Lower lobe of right lung (tissue), 2 donors: Measurements from ENCODE around the gene OGDH. TPM values are rescaled to one million over a fixed set of nuclear protein-coding genes. Genes with fewer than 3 reads are reported as not detected.
A peak's percentile ranks its signal among the peaks of the same experiment; 100 is the strongest.

Experiments used
- ATAC-seq, 2 donors: fragments of 200-7000 bp; cut with Tn5 transposase; one replicate each; pipeline ENCODE4 v1.9.1; 2020 to 2022; ENCODE audit warnings: mild to moderate bottlenecking in 2 of 2, moderate library complexity in 2 of 2
- DNase-seq: peaks from one replicate; pipeline ENCODE4 v3.0.0-alpha.2; 2020
- H3K27ac ChIP-seq: fragments of 200-600 bp; one replicate; pipeline ENCODE4 v1.8.0; 2022
- H3K27me3 ChIP-seq: fragments of 200-600 bp; one replicate; pipeline ENCODE4 v1.8.0; 2022; ENCODE audit warnings: low read depth
- H3K36me3 ChIP-seq: fragments of 200-600 bp; one replicate; pipeline ENCODE4 v1.8.0; 2022; ENCODE audit warnings: mild to moderate bottlenecking
- H3K4me1 ChIP-seq: fragments of 200-600 bp; one replicate; pipeline ENCODE4 v1.8.0; 2022
- H3K4me3 ChIP-seq: fragments of 200-600 bp; one replicate; pipeline ENCODE4 v1.8.0; 2022; ENCODE audit warnings: mild to moderate bottlenecking
- H3K9me3 ChIP-seq: fragments of 200-600 bp; one replicate; pipeline ENCODE4 v1.8.0; 2022
- intact Hi-C: fragments of 100-400 bp; cut with DNase I; formaldehyde crosslinking; loops from one replicate; pipeline ENCODE4 v1.11.0; 2022
- total RNA-seq: library from RNA; stranded (reverse); fragmentation: NEBNext Ultra II Directional; extraction: Animal tissue kit (Norgen Biotek cat#: 25700); gene quantifications from one replicate; pipeline ENCODE4 v1.2.1, GENCODE V29; 2021
- TF ChIP-seq, protein P1 (sequence below): fragments of 200-600 bp; IDR thresholded peaks from one replicate; pipeline ENCODE4 v1.8.0; 2022; ENCODE audit warnings: antibody characterized with exemption, mild to moderate bottlenecking
- donor health status: DM: no; HTN: yes; CAD: no; lungs with severe emphysema.

Gene OGDH
- total RNA-seq, 1 donor from 2014 or later = 132 TPM

DNA sequence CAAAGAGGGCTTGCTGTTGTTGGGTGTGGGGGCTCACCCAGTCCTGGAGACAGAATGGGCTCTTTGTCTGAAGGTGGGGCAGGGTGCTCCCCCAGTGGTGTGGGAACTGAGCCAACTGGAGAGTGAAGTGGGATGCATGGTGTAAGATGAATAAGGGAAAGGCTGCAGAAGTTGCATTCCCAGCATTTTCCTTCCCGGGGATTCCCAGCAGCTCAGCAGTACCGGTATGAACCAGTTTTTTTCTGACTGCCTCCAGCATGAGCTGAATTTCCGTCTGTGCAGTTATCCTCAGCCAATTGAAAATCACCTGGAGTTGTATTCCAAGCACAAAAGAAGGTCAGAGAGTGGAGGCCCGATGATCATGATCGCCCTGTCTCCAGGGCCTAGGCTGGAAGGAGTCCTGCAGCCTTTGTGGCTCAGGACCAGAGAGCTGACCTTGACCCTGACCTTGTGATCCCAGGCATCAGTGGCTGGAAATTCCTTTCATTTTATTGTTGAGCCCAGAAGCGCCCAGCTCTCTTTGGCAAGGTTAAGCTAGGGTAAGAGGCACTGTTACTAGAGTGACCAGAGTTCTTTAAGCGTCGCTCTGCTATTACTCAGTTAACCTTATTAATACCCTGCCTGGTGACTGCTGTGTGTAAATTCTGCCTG lies 33.4 kb downstream of the OGDH start:
- Histone ChIP-seq H3K27ac (peak overlapping the region; percentile 83), H3K4me3 (no peak overlapping the region), H3K9me3 (no peaks in the 10 kb centered on the region), H3K36me3 (no peaks in the 10 kb centered on the region), H3K4me1 (peaks cover 54% of the 10 kb centered on the region), H3K27me3 (no peaks in the 10 kb centered on the region)
- ATAC-seq = peak; percentile 35 to 61
- intact Hi-C loops = no loop called here
- DNase-seq = no peak
- TF ChIP-seq, protein P1, sequence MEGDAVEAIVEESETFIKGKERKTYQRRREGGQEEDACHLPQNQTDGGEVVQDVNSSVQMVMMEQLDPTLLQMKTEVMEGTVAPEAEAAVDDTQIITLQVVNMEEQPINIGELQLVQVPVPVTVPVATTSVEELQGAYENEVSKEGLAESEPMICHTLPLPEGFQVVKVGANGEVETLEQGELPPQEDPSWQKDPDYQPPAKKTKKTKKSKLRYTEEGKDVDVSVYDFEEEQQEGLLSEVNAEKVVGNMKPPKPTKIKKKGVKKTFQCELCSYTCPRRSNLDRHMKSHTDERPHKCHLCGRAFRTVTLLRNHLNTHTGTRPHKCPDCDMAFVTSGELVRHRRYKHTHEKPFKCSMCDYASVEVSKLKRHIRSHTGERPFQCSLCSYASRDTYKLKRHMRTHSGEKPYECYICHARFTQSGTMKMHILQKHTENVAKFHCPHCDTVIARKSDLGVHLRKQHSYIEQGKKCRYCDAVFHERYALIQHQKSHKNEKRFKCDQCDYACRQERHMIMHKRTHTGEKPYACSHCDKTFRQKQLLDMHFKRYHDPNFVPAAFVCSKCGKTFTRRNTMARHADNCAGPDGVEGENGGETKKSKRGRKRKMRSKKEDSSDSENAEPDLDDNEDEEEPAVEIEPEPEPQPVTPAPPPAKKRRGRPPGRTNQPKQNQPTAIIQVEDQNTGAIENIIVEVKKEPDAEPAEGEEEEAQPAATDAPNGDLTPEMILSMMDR = no peak

DNA sequence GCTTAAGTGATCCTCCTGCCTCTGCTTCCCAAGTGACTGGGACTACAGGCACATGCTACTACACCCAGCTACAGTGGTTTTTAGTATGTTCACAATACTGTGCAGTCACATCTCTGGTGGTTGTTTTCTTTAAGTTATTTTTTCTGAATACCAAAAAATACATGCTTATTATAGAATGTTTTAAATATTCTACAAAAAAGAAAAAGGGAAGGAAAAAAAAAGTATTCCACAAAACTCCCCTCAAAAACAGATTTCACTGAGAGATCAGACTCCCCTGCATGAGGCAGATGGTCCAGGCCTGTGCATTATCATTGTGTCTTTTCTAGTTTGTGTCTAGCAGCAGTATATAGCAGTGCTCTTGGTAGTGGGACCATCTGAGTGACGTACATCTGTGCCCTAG lies 36.8 kb downstream of the OGDH start:
- DNase-seq (no peak), ATAC-seq (no peak)
- Histone ChIP-seq H3K4me1 (peaks cover 28% of the 10 kb centered on the region), H3K27me3 (no peaks in the 10 kb centered on the region), H3K9me3 (no peaks in the 10 kb centered on the region), H3K27ac (no peak overlapping the region), H3K36me3 (peaks cover 33% of the 10 kb centered on the region), H3K4me3 (no peak overlapping the region)
- TF ChIP-seq, protein P1 = no peak
- intact Hi-C loops = no loop called here

DNA sequence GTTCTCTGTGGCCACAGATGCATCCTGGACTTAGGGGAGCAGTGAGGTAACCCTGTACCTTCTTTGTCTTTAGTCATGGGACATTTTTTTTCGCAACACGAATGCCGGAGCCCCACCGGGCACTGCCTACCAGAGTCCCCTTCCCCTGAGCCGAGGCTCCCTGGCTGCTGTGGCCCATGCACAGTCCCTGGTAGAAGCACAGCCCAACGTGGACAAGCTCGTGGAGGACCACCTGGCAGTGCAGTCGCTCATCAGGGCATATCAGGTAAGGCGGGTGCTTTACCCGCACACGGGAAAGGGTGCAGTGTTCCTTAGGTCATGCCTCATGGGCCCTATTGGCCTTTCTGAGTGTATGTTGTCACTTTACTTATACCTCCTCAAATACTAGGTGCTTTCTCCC lies 38.8 kb downstream of the OGDH start:
- Histone ChIP-seq H3K9me3 (no peaks in the 10 kb centered on the region), H3K36me3 (peaks cover 51% of the 10 kb centered on the region), H3K27me3 (no peaks in the 10 kb centered on the region), H3K4me3 (no peak overlapping the region), H3K27ac (no peak overlapping the region), H3K4me1 (peaks cover 7% of the 10 kb centered on the region)
- intact Hi-C loops = no loop called here
- no peak for DNase-seq
- ATAC-seq = no peak
- TF ChIP-seq, protein P1 = no peak

DNA sequence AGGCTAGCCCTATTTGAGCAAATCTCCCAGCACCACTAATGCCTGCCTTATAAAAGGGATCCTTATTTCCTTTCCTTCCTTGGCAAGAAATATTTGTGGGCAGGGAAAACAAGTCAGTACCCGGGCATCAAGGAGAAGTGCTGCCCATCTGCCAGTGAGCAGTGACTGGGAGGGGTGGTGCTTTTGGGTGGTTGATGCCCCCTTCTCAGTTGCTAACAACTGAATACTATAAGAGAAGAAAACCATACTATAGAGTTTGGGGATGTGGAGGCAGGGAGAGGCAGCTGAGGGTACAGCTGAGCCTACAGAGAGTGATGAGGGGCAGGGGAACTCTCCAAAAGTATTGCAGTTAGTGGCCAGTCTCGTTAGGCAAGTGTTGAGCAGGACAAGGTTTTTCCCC lies 39.3 kb downstream of the OGDH start:
- Histone ChIP-seq H3K36me3 (peaks cover 55% of the 10 kb centered on the region), H3K27ac (no peak overlapping the region), H3K4me3 (no peak overlapping the region), H3K9me3 (no peaks in the 10 kb centered on the region), H3K4me1 (peaks cover 3% of the 10 kb centered on the region), H3K27me3 (no peaks in the 10 kb centered on the region)
- TF ChIP-seq, protein P1 = no peak
- no peak for DNase-seq
- intact Hi-C loops = no loop called here
- no peak for ATAC-seq

DNA sequence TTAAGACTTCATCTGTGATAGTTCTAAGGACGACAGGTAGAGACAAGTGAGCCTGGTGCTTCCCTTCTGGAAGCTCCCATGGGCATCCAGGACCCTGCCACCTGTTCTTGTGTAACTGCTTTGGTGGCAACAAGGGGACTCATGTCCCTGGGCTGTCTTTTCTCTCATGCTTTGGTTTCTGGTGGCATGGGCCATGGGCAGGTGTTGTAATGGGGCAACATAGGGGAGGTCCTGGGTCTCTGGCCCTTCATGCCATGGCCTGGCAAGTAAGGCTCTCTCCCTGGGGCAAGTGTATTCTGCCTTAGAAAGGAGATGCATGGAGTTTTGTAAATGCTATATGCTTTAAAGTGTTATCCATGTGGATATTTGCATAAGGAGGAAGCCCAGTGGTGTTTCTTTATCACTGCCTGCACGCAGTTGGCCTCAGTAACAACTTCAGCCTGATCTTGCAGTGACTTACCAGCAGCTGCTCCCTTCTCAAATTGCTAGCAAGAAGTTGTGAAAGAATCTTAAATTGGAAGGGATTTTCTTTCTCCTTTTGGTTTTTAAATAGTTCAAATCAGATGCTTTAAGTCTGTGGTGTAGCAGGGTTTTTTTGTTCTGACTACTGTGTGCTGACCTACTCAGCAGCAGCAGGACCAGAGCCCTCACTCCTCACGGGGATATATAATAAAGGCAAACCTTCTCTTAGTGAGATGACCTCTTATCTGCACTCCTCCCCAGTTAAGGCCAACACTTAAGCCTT lies 39.9 kb downstream of the OGDH start:
- no peaks in the 10 kb centered on the region for H3K4me1 ChIP-seq
- intact Hi-C loops = no loop called here
- no peaks in the 10 kb centered on the region for H3K9me3 ChIP-seq
- no peak overlapping the region for H3K27ac ChIP-seq
- peaks cover 62% of the 10 kb centered on the region for H3K36me3 ChIP-seq
- TF ChIP-seq, protein P1 = no peak
- no peak overlapping the region for H3K4me3 ChIP-seq
- ATAC-seq (no peak), DNase-seq (no peak)
- H3K27me3 ChIP-seq = no peaks in the 10 kb centered on the region
